Neuronal stem cell (in vitro differentiated cells): ENCODE data around the gene IRGQ.
"Not testable (repeated sequence)": the region's sequence is repeated elsewhere in the genome, so short reads cannot be mapped to it uniquely, and the experiment has no call there.

ENCODE experiments used
- DNase-seq: peaks from one replicate; pipeline ENCODE4 v3.0.0-alpha.2; 2013; ENCODE audit warnings: low spot score
- H2AFZ ChIP-seq: one replicate; pipeline ENCODE4 v1.6.1; 2013; ENCODE audit warnings: mild to moderate bottlenecking, low read length, inconsistent platforms
- H2AK5ac ChIP-seq: 2 replicates; pipeline ENCODE4 v1.6.1; 2013; ENCODE audit warnings: low read depth, mild to moderate bottlenecking, inconsistent platforms, low read length, moderate library complexity, mixed read lengths
- H2BK120ac ChIP-seq: 2 replicates; pipeline ENCODE4 v1.6.1; 2013; ENCODE audit warnings: low read depth, mild to moderate bottlenecking, inconsistent platforms, low read length, moderate library complexity, mixed read lengths
- H2BK12ac ChIP-seq: one replicate; pipeline ENCODE4 v1.6.1; 2013; ENCODE audit warnings: low read length, inconsistent platforms
- H2BK15ac ChIP-seq: 2 replicates; pipeline ENCODE4 v1.6.1; 2013; ENCODE audit warnings: mild to moderate bottlenecking, low read length, inconsistent platforms, mixed read lengths
- H2BK5ac ChIP-seq: one replicate; pipeline ENCODE4 v1.6.1; 2013; ENCODE audit warnings: inconsistent platforms, mild to moderate bottlenecking, low read length, moderate library complexity
- H3K14ac ChIP-seq: one replicate; pipeline ENCODE4 v1.6.1; 2013; ENCODE audit warnings: low read length, inconsistent platforms
- H3K18ac ChIP-seq: 2 replicates; pipeline ENCODE4 v1.6.1; 2013; ENCODE audit warnings: low read length, inconsistent platforms
- H3K23ac ChIP-seq: 2 replicates; pipeline ENCODE4 v1.6.1; 2013; ENCODE audit warnings: low read depth, mild to moderate bottlenecking, mixed read lengths, low read length, inconsistent platforms; ENCODE audit not compliant: poor library complexity
- H3K27ac ChIP-seq: replicated peaks from 3 replicates; pipeline ENCODE4 v1.5.1; 2013; ENCODE audit warnings: low read length, inconsistent platforms
- H3K27me3 ChIP-seq, 3 experiments: 2 replicates each; pipeline ENCODE4 v1.6.1; 2013; ENCODE audit warnings: low read length in 3 of 3, mild to moderate bottlenecking in 2 of 3, inconsistent platforms in 1 of 3, low read depth in 1 of 3, mixed read lengths in 1 of 3, moderate library complexity in 1 of 3; ENCODE audit not compliant: control insufficient read depth in 3 of 3, insufficient read depth in 3 of 3
- H3K36me3 ChIP-seq, 2 donors: replicated peaks in 1 of 2; 2 replicates each; pipeline ENCODE4 v1.6.1; 2013; ENCODE audit warnings: low read length in 2 of 2; ENCODE audit not compliant: control insufficient read depth in 2 of 2, insufficient read depth in 2 of 2
- H3K4ac ChIP-seq: 2 replicates; pipeline ENCODE4 v1.6.1; 2013; ENCODE audit warnings: inconsistent platforms, mild to moderate bottlenecking, low read length, moderate library complexity
- H3K4me1 ChIP-seq, 2 donors: 1 replicate in 1 of 2; 2 replicates in 1 of 2; pipeline ENCODE4 v1.6.1; 2013; ENCODE audit warnings: low read length in 2 of 2, low read depth in 1 of 2; ENCODE audit not compliant: control insufficient read depth in 2 of 2, insufficient read depth in 1 of 2
- H3K4me2 ChIP-seq: one replicate; pipeline ENCODE4 v1.6.1; 2013; ENCODE audit warnings: mild to moderate bottlenecking, low read length, inconsistent platforms; ENCODE audit not compliant: insufficient read depth, poor library complexity, severe bottlenecking
- H3K4me3 ChIP-seq, 2 donors: 2 replicates each; pipeline ENCODE4 v1.5.1; 2013; ENCODE audit warnings: low read length in 2 of 2, mild to moderate bottlenecking in 2 of 2, inconsistent platforms in 1 of 2, moderate library complexity in 1 of 2
- H3K79me1 ChIP-seq: one replicate; pipeline ENCODE4 v1.6.1; 2013; ENCODE audit warnings: low read depth, mild to moderate bottlenecking, inconsistent platforms, low read length, moderate library complexity
- H3K9ac ChIP-seq: one replicate; pipeline ENCODE4 v1.6.1; 2013; ENCODE audit warnings: mild to moderate bottlenecking, low read depth, low read length, inconsistent platforms; ENCODE audit not compliant: poor library complexity
- H3K9me3 ChIP-seq, 2 donors: replicated peaks in 1 of 2; 2 replicates each; pipeline versions ENCODE3 to v1.6.1; 2013; ENCODE audit warnings: low read length in 2 of 2, mild to moderate bottlenecking in 2 of 2, inconsistent platforms in 1 of 2, low read depth in 1 of 2, mixed read lengths in 1 of 2, moderate library complexity in 1 of 2; ENCODE audit not compliant: control insufficient read depth in 2 of 2, insufficient read depth in 1 of 2
- H4K8ac ChIP-seq: one replicate; pipeline ENCODE4 v1.6.1; 2013; ENCODE audit warnings: low read depth, mild to moderate bottlenecking, inconsistent platforms, low read length, moderate library complexity
- H4K91ac ChIP-seq: one replicate; pipeline ENCODE4 v1.6.1; 2013; ENCODE audit warnings: low read length, low read depth, mild to moderate bottlenecking, inconsistent platforms; ENCODE audit not compliant: poor library complexity
- WGBS, 2 donors: extraction: QIAGEN DNeasy Blood & Tissue Kit; methylation state at CpG; one replicate each; pipeline ENCODE4 v1.1.7; 2013; ENCODE audit warnings: missing lambda C conversion rate in 2 of 2, mixed read lengths in 1 of 2; ENCODE audit not compliant: insufficient read length in 2 of 2, insufficient replicate concordance in 1 of 2; ENCODE audit errors: extremely low coverage in 2 of 2; 5-methylcytosine and 5-hydroxymethylcytosine counted together

The IRGQ gene

GRCh38 chr19:43589277-43589676 is 6.7 kb downstream of the IRGQ start:
- H3K79me1 ChIP-seq: peaks cover 18% of the 10 kb centered on the region
- H3K36me3 ChIP-seq: peaks cover 35 to 68% of the 10 kb centered on the region in 2 donors
- H3K9me3 ChIP-seq: no peaks in the 10 kb centered on the region
- DNase-seq: no peak
- no peak overlapping the region for H3K14ac ChIP-seq
- no peak overlapping the region for H2BK120ac ChIP-seq
- no peak overlapping the region for H2AFZ ChIP-seq
- H3K4me1 ChIP-seq: no peaks in the 10 kb centered on the region
- H4K91ac ChIP-seq: no peak overlapping the region
- no peak overlapping the region for H3K23ac ChIP-seq
- WGBS, 2 donors: no CpG with 5 or more reads among the region's 5 CpGs
- no peak overlapping the region for H3K4me3 ChIP-seq
- H3K18ac ChIP-seq: no peak overlapping the region
- no peak overlapping the region for H4K8ac ChIP-seq
- no peak overlapping the region for H3K4ac ChIP-seq
- H2BK15ac ChIP-seq: no peak overlapping the region
- no peak overlapping the region for H2BK5ac ChIP-seq
- no peaks in the 10 kb centered on the region for H3K27me3 ChIP-seq
- no peak overlapping the region for H3K27ac ChIP-seq
- H2BK12ac ChIP-seq: no peak overlapping the region
- no peak overlapping the region for H3K9ac ChIP-seq
- H3K4me2 ChIP-seq: no peak overlapping the region
- no peak overlapping the region for H2AK5ac ChIP-seq

- H3K36me3 ChIP-seq: peaks cover 18 to 45% of the 10 kb centered on the region in 2 donors
- H2AFZ ChIP-seq, H2AK5ac ChIP-seq, DNase-seq, H3K14ac ChIP-seq, H4K91ac ChIP-seq, H3K4ac ChIP-seq, H3K9me3 ChIP-seq, H4K8ac ChIP-seq, H3K27ac ChIP-seq, H3K79me1 ChIP-seq, H3K4me1 ChIP-seq, H2BK12ac ChIP-seq, H3K23ac ChIP-seq, H3K18ac ChIP-seq, H3K27me3 ChIP-seq, H2BK15ac ChIP-seq, H2BK5ac ChIP-seq, H3K4me2 ChIP-seq, H3K4me3 ChIP-seq, H2BK120ac ChIP-seq, H3K9ac ChIP-seq: not testable (repeated sequence)
- WGBS, 2 donors: no CpG with 5 or more reads among the region's 3 CpGs
Measured at GRCh38 chr19:43587029-43587428, 8.9 kb downstream of the IRGQ start.

- Histone ChIP-seq H3K4me2 (no peak overlapping the region), H3K36me3 (peaks cover 18 to 41% of the 10 kb centered on the region in 2 donors), H2BK15ac (no peak overlapping the region), H4K91ac (no peak overlapping the region), H3K9ac (no peak overlapping the region), H3K4ac (no peak overlapping the region), H3K14ac (no peak overlapping the region), H3K4me3 (no peak overlapping the region), H3K27ac (no peak overlapping the region), H3K27me3 (no peaks in the 10 kb centered on the region), H2AK5ac (no peak overlapping the region), H3K4me1 (no peaks in the 10 kb centered on the region), H3K23ac (no peak overlapping the region), H2AFZ (no peak overlapping the region), H3K9me3 (no peaks in the 10 kb centered on the region), H2BK5ac (no peak overlapping the region), H2BK12ac (no peak overlapping the region), H2BK120ac (no peak overlapping the region), H3K18ac (no peak overlapping the region), H4K8ac (no peak overlapping the region), H3K79me1 (peaks cover 4% of the 10 kb centered on the region)
- no CpG with 5 or more reads among the region's 2 CpGs for WGBS, 2 donors
- no peak for DNase-seq
Measured at GRCh38 chr19:43586346-43586745, 9.6 kb downstream of the IRGQ start.

- Histone ChIP-seq H3K79me1 (peaks cover 4% of the 10 kb centered on the region), H2AK5ac (no peak overlapping the region), H2BK5ac (no peak overlapping the region), H4K8ac (no peak overlapping the region), H3K27me3 (no peaks in the 10 kb centered on the region), H3K9me3 (no peaks in the 10 kb centered on the region), H3K27ac (no peak overlapping the region), H2AFZ (no peak overlapping the region), H3K4ac (no peak overlapping the region), H3K4me3 (no peak overlapping the region), H2BK12ac (no peak overlapping the region), H2BK120ac (no peak overlapping the region), H3K14ac (no peak overlapping the region), H3K4me2 (no peak overlapping the region), H3K18ac (no peak overlapping the region), H3K9ac (no peak overlapping the region), H3K23ac (no peak overlapping the region), H2BK15ac (no peak overlapping the region), H4K91ac (no peak overlapping the region), H3K36me3 (peaks cover 9 to 22% of the 10 kb centered on the region in 2 donors), H3K4me1 (peaks cover 0 to 7% of the 10 kb centered on the region in 2 donors)
- no peak for DNase-seq
- WGBS, 2 donors: no CpG with 5 or more reads among the region's 1 CpG
Measured at GRCh38 chr19:43584484-43584883, 11.4 kb downstream of the IRGQ start.
